Measurements from ENCODE around the gene REXO5. TPM values are rescaled to one million over a fixed set of nuclear protein-coding genes. Genes with fewer than 3 reads are reported as not detected.
A peak's percentile ranks its signal among the peaks of the same experiment; 100 is the strongest.

REXO5 gene
- total RNA-seq, 2 donors from 2014 or later, result 9.7 to 11.4 TPM

- H3K36me3 Mint-ChIP-seq (ENCODE audit: low read depth), result peaks cover 4% of the 10 kb centered on the region
- H3K27ac Mint-ChIP-seq, result no peak overlapping the region
- ATAC-seq (replicated peaks), result no peak
- peaks cover 5% of the 10 kb centered on the region for H3K4me1 Mint-ChIP-seq
- no peaks in the 10 kb centered on the region for H3K9me3 Mint-ChIP-seq
- no peaks in the 10 kb centered on the region for H3K27me3 Mint-ChIP-seq
- H3K4me3 Mint-ChIP-seq, result no peak overlapping the region
Observed at GRCh38 chr16:20818929-20819585, 12.7 kb downstream of the REXO5 start.

DNA sequence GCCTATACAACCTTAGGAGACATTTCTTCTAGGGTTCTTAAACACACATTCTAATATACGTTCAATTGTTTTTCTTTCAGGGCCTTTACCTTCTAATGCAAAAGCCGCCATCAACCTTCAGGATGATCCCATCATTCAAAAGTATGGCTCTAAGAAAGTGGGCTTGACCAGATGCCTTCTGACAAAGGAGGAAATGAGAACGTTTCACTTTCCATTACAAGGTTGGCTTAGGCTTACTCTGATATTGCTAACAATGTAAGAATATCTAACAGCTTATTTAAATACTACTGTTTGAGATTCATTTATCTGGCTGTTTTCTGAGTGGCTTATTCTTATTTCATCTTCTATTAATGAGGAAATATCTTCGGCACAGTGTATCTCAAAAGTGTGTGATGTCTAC is 15.4 kb downstream of the REXO5 start:
- no peak overlapping the region for H3K4me3 Mint-ChIP-seq
- H3K36me3 Mint-ChIP-seq (ENCODE audit: low read depth), result peaks cover 4% of the 10 kb centered on the region
- H3K4me1 Mint-ChIP-seq, result no peaks in the 10 kb centered on the region
- no peak overlapping the region for H3K27ac Mint-ChIP-seq
- no peak for ATAC-seq (replicated peaks)
- no peaks in the 10 kb centered on the region for H3K27me3 Mint-ChIP-seq
- no peaks in the 10 kb centered on the region for H3K9me3 Mint-ChIP-seq

DNA sequence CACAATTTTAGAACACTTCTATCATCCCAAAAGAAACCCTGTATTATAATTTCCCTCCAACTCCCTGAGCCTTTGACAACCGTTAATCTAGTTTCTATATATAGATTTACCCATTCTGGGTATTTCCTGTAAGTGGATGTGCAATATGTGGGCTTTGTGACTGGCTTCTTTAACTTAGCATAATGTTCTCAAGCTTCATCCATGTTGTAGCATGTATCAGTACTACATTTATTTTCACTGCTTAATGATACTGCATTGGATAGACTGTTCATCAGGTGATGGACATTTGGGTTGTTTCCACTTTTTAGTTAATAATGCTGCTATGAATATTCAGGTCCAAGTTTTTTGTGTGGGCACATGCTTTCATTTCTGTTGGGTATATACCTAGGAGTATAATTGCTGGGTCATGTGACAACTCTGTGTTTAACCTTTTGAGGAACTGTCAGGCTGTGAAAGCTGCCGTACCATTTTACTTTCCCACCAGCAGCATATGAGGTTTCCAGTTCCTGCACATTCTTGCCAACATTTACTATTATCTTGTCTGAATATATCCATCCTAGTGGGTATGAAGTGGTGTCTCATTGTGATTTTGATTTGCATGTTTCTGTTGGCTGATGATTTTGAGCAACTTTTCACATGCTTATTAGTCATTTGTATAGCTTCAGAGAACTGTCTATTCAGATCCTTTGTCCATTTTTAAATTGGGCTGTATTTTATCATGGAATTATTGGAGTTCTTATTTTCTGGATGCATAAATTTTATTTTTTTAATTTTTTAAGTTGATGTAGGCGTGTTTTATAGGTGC is 16.4 kb downstream of the REXO5 start:
- Mint-ChIP-seq H3K9me3 (no peaks in the 10 kb centered on the region), H3K4me3 (no peak overlapping the region), H3K36me3 (ENCODE audit: low read depth) (peaks cover 4% of the 10 kb centered on the region), H3K27me3 (no peaks in the 10 kb centered on the region), H3K27ac (no peak overlapping the region), H3K4me1 (no peaks in the 10 kb centered on the region)
- no peak for ATAC-seq (replicated peaks)

- no peaks in the 10 kb centered on the region for H3K9me3 Mint-ChIP-seq
- H3K27me3 Mint-ChIP-seq, result no peaks in the 10 kb centered on the region
- H3K4me1 Mint-ChIP-seq, result no peaks in the 10 kb centered on the region
- no peak for ATAC-seq (replicated peaks)
- H3K4me3 Mint-ChIP-seq, result no peak overlapping the region
- peaks cover 3% of the 10 kb centered on the region for H3K36me3 Mint-ChIP-seq (ENCODE audit: low read depth)
- no peak overlapping the region for H3K27ac Mint-ChIP-seq
Observed at GRCh38 chr16:20826039-20826566, 19.8 kb downstream of the REXO5 start.

DNA sequence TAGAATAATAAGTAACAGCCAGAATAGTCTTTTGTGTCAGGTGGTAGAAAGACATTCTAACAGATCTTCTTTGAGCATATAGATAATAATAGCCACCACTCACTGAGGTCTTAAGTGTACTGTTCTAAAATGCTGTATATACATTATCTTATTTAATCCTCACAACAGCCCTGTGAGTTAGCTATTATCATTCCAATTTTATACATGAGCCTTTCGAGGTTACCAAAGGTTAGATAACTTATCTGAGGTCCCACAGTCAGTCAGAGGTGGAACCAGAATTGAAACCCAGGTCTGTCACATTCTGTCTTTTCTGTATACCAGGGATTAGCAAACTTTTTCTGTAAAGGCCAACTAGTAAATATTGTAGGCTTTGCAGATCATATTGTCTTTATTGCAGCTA is 23.2 kb downstream of the REXO5 start:
- no peaks in the 10 kb centered on the region for H3K4me1 Mint-ChIP-seq
- peaks cover 2% of the 10 kb centered on the region for H3K9me3 Mint-ChIP-seq
- H3K4me3 Mint-ChIP-seq, result no peak overlapping the region
- ATAC-seq (replicated peaks), result no peak
- H3K27me3 Mint-ChIP-seq, result no peaks in the 10 kb centered on the region
- no peak overlapping the region for H3K27ac Mint-ChIP-seq
- no peaks in the 10 kb centered on the region for H3K36me3 Mint-ChIP-seq (ENCODE audit: low read depth)

DNA sequence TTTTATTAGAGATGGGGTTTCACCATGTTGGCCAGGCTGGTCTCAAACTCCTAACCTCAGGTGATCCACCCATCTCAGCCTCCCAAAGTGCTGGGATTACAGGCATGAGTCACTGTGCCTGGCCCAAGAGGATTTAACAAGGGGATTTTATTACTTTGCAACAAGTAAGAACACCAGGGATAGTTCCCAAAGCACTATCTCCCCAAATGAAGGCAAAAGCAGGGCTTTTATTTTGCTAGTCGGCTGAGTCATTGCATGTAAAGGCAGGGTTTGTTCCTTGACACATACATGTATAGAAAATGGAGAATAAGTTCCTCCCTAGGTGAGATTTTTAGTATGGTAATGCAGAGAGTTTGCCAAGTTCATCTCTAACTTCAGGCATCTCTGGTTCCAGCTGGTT is 24.0 kb downstream of the REXO5 start:
- H3K27ac Mint-ChIP-seq, result no peak overlapping the region
- H3K9me3 Mint-ChIP-seq, result peaks cover 3% of the 10 kb centered on the region
- peaks cover 4% of the 10 kb centered on the region for H3K36me3 Mint-ChIP-seq (ENCODE audit: low read depth)
- H3K4me1 Mint-ChIP-seq, result no peaks in the 10 kb centered on the region
- no peaks in the 10 kb centered on the region for H3K27me3 Mint-ChIP-seq
- ATAC-seq (replicated peaks), result no peak
- H3K4me3 Mint-ChIP-seq, result no peak overlapping the region

GRCh38 chr16:20833086-20833485 is 26.8 kb downstream of the REXO5 start:
- ATAC-seq (replicated peaks), result no peak

GRCh38 chr16:20838240-20838639 is 31.9 kb downstream of the REXO5 start:
- no peak overlapping the region for H3K4me3 Mint-ChIP-seq
- H3K27ac Mint-ChIP-seq, result no peak overlapping the region
- ATAC-seq (replicated peaks), result no peak
- no peaks in the 10 kb centered on the region for H3K27me3 Mint-ChIP-seq
- peaks cover 14% of the 10 kb centered on the region for H3K36me3 Mint-ChIP-seq (ENCODE audit: low read depth)
- no peaks in the 10 kb centered on the region for H3K4me1 Mint-ChIP-seq
- H3K9me3 Mint-ChIP-seq, result peaks cover 13% of the 10 kb centered on the region

More at GRCh38 chr16:20833086-20833485, 26.8 kb downstream of the REXO5 start:
- Mint-ChIP-seq H3K4me1 (no peaks in the 10 kb centered on the region), H3K27me3 (no peaks in the 10 kb centered on the region), H3K9me3 (peaks cover 13% of the 10 kb centered on the region), H3K27ac (no peak overlapping the region), H3K4me3 (no peak overlapping the region), H3K36me3 (ENCODE audit: low read depth) (peaks cover 14% of the 10 kb centered on the region)

- no peak for ATAC-seq (replicated peaks)
- H3K27me3 Mint-ChIP-seq, result no peaks in the 10 kb centered on the region
- H3K4me1 Mint-ChIP-seq, result peaks cover 8% of the 10 kb centered on the region
- peaks cover 14% of the 10 kb centered on the region for H3K36me3 Mint-ChIP-seq (ENCODE audit: low read depth)
- no peak overlapping the region for H3K27ac Mint-ChIP-seq
- no peak overlapping the region for H3K4me3 Mint-ChIP-seq
- peaks cover 11% of the 10 kb centered on the region for H3K9me3 Mint-ChIP-seq
Observed at GRCh38 chr16:20839504-20839903, 33.2 kb downstream of the REXO5 start.

DNA sequence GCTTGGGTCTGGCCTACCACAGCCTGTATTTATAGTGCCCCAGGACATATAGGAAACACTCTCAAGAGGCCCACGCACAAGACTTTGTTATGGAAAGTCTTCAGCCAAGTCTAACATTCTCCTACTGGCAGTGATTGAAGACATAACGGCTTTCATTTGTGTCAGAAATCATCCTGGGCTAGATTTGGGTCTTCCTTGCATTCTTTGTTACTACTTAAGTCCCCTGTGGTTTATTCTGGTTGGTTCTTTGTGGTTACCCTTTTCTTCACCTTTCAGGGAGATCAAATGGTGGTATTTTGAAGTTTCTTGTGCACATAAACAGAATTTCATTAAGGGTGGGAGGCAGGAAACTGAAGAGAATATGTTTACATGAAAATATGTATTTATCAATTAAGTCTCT is 37.7 kb downstream of the REXO5 start:
- Mint-ChIP-seq H3K27me3 (no peaks in the 10 kb centered on the region), H3K27ac (peak overlapping the region; percentile 74), H3K36me3 (ENCODE audit: low read depth) (no peaks in the 10 kb centered on the region), H3K4me3 (peak overlapping the region; percentile 30), H3K4me1 (peaks cover 12% of the 10 kb centered on the region), H3K9me3 (no peaks in the 10 kb centered on the region)
- peak; percentile 35 for ATAC-seq (replicated peaks)

DNA sequence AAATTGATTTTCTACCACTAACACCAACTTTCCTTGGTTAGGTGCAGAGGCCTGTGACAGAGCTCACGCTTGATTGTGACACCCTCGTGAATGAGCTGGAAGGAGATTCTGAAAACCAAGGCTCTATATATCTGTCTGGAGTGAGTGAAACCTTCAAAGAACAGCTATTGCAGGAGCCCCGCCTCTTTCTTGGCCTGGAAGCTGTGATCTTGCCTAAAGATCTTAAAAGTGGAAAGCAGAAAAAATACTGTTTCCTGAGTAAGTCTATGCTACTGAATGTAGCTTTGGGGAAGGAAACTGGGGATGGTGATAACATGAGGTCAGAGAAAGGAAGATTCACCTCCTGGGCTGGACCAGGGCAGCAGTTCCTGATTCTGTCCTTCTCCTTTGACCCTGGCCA is 38.3 kb downstream of the REXO5 start:
- Mint-ChIP-seq H3K36me3 (ENCODE audit: low read depth) (no peaks in the 10 kb centered on the region), H3K4me3 (peak overlapping the region; percentile 30), H3K9me3 (no peaks in the 10 kb centered on the region), H3K4me1 (peaks cover 12% of the 10 kb centered on the region), H3K27ac (peak overlapping the region; percentile 74), H3K27me3 (no peaks in the 10 kb centered on the region)
- peak; percentile 71 for ATAC-seq (replicated peaks)

GRCh38 chr16:20846030-20846429 is 39.7 kb downstream of the REXO5 start:
- no peaks in the 10 kb centered on the region for H3K36me3 Mint-ChIP-seq (ENCODE audit: low read depth)
- no peak overlapping the region for H3K27ac Mint-ChIP-seq
- H3K27me3 Mint-ChIP-seq, result no peaks in the 10 kb centered on the region
- ATAC-seq (replicated peaks), result no peak
- H3K9me3 Mint-ChIP-seq, result no peaks in the 10 kb centered on the region
- no peak overlapping the region for H3K4me3 Mint-ChIP-seq
- H3K4me1 Mint-ChIP-seq, result peaks cover 12% of the 10 kb centered on the region

- H3K9me3 Mint-ChIP-seq, result no peaks in the 10 kb centered on the region
- no peaks in the 10 kb centered on the region for H3K36me3 Mint-ChIP-seq (ENCODE audit: low read depth)
- peaks cover 12% of the 10 kb centered on the region for H3K4me1 Mint-ChIP-seq
- H3K27ac Mint-ChIP-seq, result no peak overlapping the region
- H3K27me3 Mint-ChIP-seq, result no peaks in the 10 kb centered on the region
- no peak for ATAC-seq (replicated peaks)
- H3K4me3 Mint-ChIP-seq, result no peak overlapping the region
Observed at GRCh38 chr16:20846551-20846950, 40.2 kb downstream of the REXO5 start.

DNA sequence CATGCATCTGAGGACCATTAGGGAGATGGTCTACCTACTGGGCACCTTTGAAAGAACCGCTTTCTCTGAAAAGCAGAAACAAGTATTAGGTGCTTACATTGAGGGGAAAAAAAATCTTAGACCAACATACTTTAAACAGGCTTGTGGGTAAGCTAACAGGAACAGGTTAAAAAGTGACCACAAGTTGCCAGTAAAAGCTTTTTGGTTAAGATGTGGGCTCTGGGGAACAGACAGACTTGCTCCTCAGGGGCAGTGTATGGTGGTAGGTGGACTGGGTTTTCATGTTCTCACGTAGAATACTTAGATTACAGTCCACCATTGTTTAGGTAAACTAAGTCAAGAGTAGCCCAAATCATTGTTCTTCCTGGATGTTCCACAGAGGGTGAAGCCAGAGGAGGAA is 41.2 kb downstream of the REXO5 start:
- no peaks in the 10 kb centered on the region for H3K36me3 Mint-ChIP-seq (ENCODE audit: low read depth)
- H3K27me3 Mint-ChIP-seq, result no peaks in the 10 kb centered on the region
- H3K4me1 Mint-ChIP-seq, result peaks cover 12% of the 10 kb centered on the region
- no peak overlapping the region for H3K27ac Mint-ChIP-seq
- H3K4me3 Mint-ChIP-seq, result no peak overlapping the region
- ATAC-seq (replicated peaks), result no peak
- H3K9me3 Mint-ChIP-seq, result no peaks in the 10 kb centered on the region

Data from activated T-helper 17 cell treated with anti-CD3 and anti-CD28 coated beads, Interleukin-2, amount 50 U/mL, for 72 hours (primary cell).